Mammary epithelial cell (primary cell): ENCODE measurements around the gene ARFGEF2.

Experiments
- EZH2 ChIP-seq: IDR thresholded peaks from 2 replicates; pipeline ENCODE4 v1.6.1; 2012; ENCODE audit warnings: low read length, inconsistent platforms, borderline replicate concordance
- TF ChIP-seq, protein P1 (sequence below), 2 donors: IDR thresholded peaks in 1 of 2; conservative IDR thresholded peaks in 1 of 2; 2 replicates each; pipeline ENCODE4 v1.5.1; 2011 to 2012; ENCODE audit warnings: inconsistent platforms in 2 of 2, low read length in 2 of 2, mild to moderate bottlenecking in 2 of 2, control low read depth in 1 of 2, low read depth in 1 of 2; ENCODE audit not compliant: insufficient read depth in 1 of 2; ENCODE audit errors: extremely low read depth in 1 of 2

DNA sequence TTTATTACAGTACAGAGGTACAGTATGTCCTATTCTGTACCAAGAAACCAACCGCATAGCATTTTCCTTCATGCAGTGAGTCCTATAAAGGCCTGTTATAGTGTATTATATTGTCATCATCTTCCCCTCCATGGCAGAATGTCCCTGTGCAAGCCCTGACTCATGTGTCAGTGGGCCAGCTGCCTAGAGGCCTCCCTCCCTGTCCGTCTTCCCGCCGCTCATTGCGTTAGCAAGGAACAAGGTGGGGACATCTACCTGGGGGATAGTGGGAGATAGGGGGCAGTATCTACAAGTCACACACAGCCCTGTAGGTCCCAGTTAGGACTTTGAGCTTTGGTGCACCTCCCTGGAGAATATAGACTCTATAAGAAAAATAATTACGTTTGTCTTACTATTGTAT, 27.1 kb downstream of the ARFGEF2 start:
- TF ChIP-seq, protein P1, sequence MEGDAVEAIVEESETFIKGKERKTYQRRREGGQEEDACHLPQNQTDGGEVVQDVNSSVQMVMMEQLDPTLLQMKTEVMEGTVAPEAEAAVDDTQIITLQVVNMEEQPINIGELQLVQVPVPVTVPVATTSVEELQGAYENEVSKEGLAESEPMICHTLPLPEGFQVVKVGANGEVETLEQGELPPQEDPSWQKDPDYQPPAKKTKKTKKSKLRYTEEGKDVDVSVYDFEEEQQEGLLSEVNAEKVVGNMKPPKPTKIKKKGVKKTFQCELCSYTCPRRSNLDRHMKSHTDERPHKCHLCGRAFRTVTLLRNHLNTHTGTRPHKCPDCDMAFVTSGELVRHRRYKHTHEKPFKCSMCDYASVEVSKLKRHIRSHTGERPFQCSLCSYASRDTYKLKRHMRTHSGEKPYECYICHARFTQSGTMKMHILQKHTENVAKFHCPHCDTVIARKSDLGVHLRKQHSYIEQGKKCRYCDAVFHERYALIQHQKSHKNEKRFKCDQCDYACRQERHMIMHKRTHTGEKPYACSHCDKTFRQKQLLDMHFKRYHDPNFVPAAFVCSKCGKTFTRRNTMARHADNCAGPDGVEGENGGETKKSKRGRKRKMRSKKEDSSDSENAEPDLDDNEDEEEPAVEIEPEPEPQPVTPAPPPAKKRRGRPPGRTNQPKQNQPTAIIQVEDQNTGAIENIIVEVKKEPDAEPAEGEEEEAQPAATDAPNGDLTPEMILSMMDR (conservative IDR thresholded peaks at IDR 0.05 in 1 of 2, IDR thresholded peaks at IDR 0.05 in 1 of 2; ENCODE audit: extremely low read depth in 1 of 2, insufficient read depth in 1 of 2, low read depth in 1 of 2, low read length in 2 of 2) = no peak
- TF ChIP-seq EZH2 = no peak
